GM11168 (cell line): Measurements from ENCODE around the gene EHD1.

Source experiments
- in situ Hi-C: fragments of 300-500 bp; cut with MboI; formaldehyde crosslinking; loops from one replicate; pipeline ENCODE4 v1.12.0; 2022; ENCODE audit warnings: low sequenced_read_pairs; ENCODE audit not compliant: unreplicated experiment

Gene EHD1

DNA sequence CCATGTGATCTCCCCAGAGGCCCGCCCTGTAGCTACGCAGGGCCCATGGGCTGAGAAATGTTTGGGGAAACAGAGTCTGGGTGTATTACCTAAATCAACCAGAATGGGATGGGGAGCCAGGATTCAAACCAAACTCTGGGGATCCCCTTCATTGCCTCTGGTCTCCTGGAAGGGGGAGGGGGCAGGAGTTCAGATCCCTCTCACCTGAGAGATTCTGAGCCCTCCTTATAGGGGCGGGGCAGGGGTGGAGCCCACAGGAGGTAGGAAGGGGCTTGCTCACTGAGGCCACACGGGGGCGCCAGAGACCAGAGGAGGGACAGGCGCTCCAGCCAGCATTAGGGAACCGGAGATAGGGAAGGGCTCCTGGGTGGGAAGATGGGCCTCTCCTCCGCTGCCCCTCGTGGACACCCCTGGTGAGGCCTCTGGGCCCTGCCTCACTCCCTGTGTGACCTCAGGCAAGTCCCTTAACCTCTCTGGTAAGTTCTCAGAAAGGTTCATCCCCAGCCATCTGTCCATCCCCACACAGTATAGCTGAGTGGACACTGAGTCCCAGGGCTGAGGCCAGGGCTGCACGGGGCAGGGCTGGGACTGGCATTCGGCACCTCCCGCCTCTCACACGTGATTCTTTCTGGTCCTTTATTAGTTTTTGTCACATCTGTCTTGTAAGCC, 31.3 kb downstream of the EHD1 start:
- in situ Hi-C loops: loop anchor here (5.0 kb wide), 1 partner anchor 45 kb away; no protein-coding TSS in a partner anchor

DNA sequence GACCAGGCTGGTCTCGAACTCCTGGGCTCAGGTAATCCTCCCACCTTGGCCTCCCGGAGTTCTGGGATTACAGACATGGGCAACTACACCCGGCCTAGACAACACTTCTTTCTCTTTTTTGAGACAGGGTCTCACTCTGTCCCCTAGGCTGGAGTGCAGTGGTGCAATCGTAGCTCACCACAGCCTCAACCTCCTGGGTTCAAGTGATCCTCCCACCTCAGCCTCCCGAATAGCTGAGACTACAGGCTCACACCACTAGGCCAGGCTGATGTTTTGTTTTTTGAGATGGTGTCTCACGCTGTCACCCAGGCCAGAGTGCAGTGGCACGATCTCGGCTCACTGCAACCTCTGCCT, 32.7 kb downstream of the EHD1 start:
- in situ Hi-C loops: loop anchor here (5.0 kb wide), 1 partner anchor 47 kb away; no protein-coding TSS in a partner anchor

GRCh38 chr11:64845129-64845775, 33.2 kb downstream of the EHD1 start:
- in situ Hi-C loops: loop anchor here (5.0 kb wide), 1 partner anchor 47 kb away; no protein-coding TSS in a partner anchor

- in situ Hi-C loops: loop anchor here (5.0 kb wide), 1 partner anchor 48 kb away; no protein-coding TSS in a partner anchor
Measured at GRCh38 chr11:64844330-64845128, 33.9 kb downstream of the EHD1 start, which contains the start of gene CDC42BPG. Gene CDC42BPG (minus strand): TSS chr11:64844653. CDS start chr11:64844569, 84 bp downstream.

- in situ Hi-C loops: no loop called here
Measured at GRCh38 chr11:64843686-64844329, 34.6 kb downstream of the EHD1 start.

DNA sequence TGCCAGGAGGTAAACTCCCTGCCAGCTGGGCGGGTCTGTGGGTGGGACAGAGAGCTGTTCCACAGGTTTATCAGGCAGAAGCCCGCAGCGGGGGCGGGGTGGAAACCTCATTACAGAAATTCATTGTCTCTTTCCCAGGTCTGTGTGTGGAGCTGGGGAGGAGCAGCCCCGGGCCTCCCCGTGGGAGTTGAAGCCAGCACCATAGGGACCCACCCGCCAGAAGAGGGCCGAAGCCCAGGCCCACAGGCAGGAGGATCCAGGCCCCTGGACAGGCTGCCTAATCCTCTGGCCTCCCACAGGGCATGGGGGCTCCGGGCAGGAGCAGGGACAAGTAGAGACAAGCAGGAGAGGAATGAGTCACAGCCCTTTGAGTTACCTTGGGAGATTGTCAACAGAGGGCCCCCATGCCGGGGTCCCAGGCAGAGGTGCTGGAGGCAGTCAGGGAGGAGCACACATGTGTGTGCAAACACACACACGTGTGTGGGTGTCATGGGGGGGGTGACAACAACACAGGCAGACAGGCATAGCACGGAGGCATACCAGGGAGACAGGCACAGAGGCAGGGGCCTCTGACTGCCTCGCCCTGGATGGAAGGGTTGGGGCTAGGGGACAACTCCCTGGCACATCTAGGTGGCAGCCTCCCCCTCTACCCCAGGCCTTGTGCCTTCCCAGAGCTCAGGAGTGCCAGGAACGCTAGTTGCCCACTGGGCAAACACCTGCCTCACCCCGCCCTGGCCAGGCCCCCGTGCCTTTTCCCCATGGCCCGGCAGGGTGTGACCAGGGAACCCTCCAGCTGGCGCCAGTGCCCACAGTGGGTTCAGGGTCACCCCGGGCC, 35.4 kb downstream of the EHD1 start:
- in situ Hi-C loops: no loop called here

DNA sequence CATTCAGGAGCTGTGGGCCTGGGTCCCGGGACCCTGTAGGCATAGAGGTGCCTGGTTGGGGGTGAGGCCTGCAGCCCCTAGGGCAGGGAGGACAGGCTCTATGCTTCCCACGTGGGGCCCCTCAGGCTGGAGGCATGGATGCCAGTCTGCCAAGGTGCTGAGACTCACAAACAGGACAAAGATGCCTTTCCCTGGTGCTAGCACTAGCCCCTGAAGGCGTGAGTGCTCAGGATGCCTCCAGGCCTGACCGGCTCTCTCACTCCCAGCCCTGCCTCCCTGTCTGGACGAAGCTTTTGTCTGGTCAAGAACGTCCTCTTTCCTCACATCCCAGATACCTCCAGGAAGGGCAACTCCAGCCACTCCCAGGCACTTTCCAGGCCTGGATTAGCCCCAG, 36.1 kb downstream of the EHD1 start:
- in situ Hi-C loops: no loop called here

DNA sequence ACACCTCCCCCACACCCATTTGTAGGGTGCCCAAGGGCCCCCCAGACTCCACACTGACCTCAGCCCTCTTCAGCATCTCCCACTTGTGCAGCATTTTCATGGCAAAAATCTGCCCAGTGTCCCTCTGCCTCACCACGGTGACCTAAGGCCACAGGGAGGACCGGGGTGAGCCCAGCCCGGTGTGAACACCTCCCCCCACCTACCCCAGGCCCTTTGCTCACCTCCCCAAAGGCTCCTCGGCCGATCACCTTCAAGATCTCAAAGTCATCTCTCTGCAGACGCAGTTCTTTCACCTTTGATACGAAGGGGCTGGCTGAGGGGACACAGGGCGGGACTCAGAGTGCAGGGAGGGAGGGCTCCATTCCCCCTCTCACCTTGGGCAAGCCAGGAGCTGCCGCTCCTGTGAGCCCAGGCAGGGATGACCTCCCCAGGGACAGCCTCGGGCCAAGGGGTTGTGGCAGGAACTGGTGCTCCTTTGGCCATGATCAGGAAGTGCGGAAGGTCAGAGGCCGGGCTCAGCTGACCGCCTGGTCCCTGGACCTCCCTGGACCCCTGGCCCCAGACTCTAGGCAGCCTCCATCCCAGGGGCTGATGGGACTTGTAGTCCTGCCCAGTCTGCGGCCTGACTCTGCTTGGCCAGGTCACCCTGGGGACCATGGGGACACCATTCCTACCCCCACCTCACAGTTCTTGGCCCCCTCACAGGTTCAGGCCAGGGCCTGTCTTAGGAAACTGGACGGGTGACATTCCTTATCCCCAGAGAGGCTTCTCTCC, 36.6 kb downstream of the EHD1 start:
- in situ Hi-C loops: no loop called here

DNA sequence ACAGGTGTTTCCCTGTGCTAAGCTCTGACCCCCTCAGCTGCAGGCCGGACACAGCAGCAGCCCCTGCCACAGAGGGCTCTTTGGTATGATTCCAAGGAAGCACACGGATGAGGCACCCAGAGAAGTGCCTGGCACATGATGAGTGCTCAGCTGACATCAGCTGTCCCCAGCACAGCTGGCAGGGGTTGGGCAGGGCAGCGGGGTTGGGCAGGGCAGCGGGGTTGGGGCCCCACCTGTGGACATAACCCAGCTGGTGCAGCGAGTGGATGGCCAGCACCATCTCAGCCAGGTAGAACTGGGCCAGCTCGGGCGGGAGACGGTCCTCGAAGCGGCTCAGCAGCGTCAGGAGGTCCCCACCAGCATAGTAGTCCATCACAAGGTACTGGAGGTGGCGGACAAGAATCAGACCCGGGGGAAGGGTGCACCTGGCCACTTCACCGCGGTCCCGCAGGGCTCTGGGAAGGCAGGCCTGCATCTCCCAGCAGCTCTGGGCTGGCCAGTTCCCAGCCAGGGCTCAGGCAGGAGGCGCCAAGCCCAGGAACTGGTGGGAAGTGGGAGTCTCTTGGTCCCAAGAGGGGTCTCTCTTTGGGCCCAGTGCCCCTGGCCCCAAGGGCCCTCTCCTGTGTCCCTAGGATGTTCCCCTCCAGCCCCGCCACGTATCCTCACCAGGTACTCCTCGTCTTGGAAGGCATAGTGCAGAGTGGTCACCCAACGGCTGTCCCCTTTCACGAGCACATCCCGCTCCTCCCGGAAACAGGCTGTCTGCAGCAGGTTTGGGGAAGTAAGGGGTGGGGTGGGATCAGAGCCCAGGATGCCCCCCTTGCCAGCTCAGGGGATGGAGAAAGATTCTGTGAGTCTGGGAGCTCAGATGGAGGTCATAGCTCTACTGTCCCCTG, 38.3 kb downstream of the EHD1 start:
- in situ Hi-C loops: no loop called here

DNA sequence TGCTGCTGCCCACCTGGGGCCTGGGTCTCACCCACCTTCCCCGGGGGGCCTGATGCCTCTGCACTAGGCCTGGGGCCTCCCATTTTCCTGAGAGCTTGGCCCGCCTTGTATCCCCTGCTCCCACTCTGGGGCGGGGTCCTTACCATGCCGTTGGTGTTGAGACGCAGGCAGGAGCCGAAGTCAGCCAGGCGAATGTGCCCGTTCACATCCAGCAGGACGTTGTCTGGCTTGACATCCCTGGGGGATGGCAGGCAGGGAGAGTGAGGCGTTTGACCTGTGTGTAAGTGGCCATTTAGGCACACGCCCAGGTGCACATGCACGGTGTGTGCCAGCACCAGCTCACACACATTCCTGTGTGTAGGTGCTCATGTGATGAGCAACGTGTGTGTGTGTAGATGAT, 39.1 kb downstream of the EHD1 start:
- in situ Hi-C loops: no loop called here

GRCh38 chr11:64838600-64839334, 39.7 kb downstream of the EHD1 start:
- in situ Hi-C loops: no loop called here

GRCh38 chr11:64837887-64838351, 40.5 kb downstream of the EHD1 start:
- in situ Hi-C loops: no loop called here

DNA sequence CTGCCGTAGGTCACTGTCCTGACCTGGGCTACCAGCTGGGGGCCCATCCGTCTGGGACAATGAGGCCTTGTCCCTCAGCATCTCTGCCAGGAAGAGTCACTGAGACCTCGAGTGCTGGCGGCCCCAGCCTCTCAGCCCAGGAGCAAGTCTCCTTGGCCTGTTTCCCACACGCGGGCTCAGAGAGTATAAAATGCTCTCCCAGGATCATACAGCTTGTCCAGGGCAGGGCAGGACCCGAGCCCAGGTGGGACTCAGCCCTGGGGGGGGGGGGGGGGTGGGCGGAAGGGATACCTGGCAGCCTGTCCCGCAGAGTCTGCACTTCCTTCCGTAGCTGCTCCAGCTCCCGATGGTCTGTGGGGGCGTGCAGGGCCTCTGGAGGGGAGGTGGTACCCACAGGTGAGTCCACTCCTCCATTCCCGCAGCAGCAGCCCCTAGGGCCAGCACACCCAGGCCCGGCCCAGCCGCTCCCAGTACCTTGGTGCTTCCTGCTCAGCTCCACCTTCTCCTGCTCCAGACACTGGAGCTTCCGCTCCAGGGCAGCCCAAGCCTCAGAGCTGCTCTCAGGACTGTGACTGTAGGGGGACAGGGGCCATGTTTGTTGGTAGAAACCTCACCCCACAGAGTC, 41.9 kb downstream of the EHD1 start:
- in situ Hi-C loops: no loop called here

DNA sequence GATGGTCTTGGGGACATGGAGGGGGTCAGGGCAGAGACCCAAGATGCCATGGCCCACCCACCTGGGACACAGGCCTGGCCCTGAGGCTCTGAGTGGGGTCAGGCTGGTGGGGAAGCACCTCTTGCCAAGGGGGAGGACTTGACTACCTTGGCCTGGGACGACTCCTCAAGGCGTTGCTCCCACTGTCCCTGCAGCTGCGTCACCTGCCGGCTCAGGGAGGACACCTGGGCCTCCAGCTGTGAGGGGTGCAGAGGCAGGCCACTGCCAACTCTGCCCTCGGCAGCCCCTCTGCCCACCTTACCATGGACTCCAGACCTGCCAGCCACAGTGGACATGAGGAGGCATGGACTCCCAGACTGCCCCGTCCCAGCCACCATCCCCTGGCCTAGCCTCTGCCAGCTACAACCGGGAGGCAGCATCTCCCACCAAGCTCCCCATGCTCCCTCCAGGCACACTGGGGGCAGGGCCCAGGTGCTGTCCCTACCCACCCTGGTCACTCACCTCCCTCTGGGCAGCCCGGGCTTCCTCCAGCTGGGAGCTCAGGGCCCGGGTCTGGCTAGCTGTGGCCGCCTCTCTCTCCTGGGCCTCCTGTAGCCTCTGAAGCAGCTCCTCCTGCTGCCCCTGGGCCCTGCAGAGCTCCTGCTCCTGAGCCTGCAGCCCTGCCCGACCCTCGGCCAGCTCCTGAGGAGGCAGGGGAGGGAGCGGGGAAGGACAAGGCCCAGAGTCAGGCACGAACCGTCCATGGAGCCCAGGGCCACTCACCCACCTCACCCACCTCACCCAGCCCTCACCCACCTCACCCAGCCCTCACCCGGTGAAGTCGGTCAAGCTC, 42.6 kb downstream of the EHD1 start:
- in situ Hi-C loops: no loop called here

- in situ Hi-C loops: no loop called here
Measured at GRCh38 chr11:64834723-64835615, 43.5 kb downstream of the EHD1 start.
